ENCODE data around the gene ZBTB42.

The ZBTB42 gene

DNA sequence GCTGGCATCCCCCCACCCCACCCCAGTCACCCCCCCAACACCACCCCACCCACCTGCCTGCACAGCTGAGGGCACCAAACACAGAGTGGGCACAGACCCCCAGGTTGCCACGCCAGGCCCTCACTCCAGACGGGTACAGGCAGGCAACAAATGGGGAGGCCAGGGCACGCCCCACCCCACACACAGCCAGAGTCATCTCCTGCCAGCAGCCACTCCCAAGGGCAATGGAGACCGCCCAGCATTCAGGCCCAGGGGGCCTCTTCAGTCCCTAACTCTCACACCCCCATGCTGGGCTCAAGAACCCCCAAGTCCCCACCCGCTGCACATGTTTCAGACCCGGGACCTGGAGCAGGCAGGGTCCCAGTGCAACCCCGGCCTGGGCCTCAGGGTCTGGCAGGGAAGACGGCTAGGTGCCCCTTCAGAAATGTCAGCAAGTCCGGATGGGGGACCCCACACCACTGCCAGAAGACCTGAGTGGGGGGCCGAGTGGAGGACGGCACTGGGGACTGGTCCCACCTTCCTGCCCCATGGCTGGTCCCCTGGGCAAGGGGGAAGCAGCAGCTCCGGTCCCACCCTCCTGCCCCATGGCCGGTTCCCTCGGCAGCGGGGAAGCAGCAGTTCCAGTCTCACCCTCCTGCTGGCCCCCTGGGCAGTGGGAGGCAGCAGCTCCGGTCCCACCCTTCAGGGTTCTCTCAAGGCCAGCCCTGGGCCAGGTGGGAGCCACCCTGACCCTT, 17.2 kb upstream of the ZBTB42 start:
- TF ChIP-seq, protein P1, sequence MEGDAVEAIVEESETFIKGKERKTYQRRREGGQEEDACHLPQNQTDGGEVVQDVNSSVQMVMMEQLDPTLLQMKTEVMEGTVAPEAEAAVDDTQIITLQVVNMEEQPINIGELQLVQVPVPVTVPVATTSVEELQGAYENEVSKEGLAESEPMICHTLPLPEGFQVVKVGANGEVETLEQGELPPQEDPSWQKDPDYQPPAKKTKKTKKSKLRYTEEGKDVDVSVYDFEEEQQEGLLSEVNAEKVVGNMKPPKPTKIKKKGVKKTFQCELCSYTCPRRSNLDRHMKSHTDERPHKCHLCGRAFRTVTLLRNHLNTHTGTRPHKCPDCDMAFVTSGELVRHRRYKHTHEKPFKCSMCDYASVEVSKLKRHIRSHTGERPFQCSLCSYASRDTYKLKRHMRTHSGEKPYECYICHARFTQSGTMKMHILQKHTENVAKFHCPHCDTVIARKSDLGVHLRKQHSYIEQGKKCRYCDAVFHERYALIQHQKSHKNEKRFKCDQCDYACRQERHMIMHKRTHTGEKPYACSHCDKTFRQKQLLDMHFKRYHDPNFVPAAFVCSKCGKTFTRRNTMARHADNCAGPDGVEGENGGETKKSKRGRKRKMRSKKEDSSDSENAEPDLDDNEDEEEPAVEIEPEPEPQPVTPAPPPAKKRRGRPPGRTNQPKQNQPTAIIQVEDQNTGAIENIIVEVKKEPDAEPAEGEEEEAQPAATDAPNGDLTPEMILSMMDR (IDR thresholded peaks at IDR 0.05; ENCODE audit: borderline replicate concordance, control extremely low read depth, extremely low read depth, insufficient read depth, missing control alignments) = no peak
- no peak for DNase-seq (ENCODE audit: low spot score)
- in situ Hi-C loops (cut with MboI; ENCODE audit: low sequenced_read_pairs, unreplicated experiment) = no loop called here

DNA sequence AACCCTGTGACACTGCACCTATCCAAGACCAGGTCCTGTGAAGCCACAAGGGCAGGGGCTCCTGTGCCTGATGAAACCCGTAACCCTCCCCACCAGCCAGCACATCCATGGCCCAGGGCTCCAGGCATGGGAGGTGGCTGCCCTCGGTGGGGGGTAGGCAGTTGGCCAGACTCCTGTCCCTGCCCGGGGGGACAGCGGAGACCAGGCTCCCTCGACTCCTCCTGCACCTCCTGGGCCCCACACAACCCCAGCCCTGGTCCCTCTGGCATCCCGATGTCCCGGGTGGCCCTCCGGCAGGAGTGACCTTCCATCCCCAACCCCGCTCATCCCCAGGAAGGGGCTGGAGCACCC, 16.7 kb upstream of the ZBTB42 start:
- in situ Hi-C loops (cut with MboI; ENCODE audit: low sequenced_read_pairs, unreplicated experiment) = no loop called here
- TF ChIP-seq, protein P1 (IDR thresholded peaks at IDR 0.05; ENCODE audit: borderline replicate concordance, control extremely low read depth, extremely low read depth, insufficient read depth, missing control alignments) = no peak
- DNase-seq (ENCODE audit: low spot score) = no peak

DNA sequence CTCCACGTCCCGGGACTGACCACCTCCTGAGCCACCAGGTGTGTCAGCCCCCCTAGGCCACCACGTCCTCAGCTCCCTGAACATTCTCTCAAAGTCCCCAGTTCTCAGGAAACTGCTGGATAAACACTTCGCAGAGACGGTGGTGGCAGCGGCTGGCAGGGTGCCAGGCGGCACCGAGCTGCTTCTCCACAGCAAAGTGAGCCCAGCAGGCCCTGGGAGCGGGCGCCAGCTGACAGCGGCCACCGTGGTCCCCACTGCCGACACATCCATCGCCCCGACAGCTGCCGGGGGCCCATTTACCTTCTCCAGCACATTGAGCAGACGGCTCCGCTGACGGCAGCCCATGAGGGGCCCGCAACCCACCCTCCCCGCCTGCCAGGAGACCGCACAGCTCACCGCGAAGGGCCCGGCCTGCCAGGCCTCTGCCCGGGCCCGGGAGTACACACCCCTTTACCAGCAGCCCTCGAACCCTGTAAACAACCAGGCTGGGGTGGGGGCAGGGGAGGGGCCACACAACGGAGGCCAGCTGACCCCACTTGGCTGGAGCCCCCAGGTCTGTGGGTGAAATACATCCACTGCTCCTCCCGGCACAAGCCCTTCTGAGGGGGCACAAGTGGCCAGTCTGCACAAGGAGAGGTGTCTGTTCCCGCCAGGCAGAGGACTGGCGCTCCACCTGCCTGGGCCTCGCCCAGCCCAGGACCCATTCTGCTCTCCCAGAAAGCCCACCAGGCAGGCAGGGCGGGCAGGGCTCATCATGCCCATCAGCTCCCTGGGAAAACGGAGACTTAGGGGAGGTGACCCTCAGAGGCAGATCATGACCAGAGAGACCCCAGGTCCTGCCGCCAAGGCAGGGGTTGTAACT, 15.8 kb upstream of the ZBTB42 start:
- in situ Hi-C loops (cut with MboI; ENCODE audit: low sequenced_read_pairs, unreplicated experiment) = no loop called here
- TF ChIP-seq, protein P1 (IDR thresholded peaks at IDR 0.05; ENCODE audit: borderline replicate concordance, control extremely low read depth, extremely low read depth, insufficient read depth, missing control alignments) = no peak
- DNase-seq (ENCODE audit: low spot score) = no peak

DNA sequence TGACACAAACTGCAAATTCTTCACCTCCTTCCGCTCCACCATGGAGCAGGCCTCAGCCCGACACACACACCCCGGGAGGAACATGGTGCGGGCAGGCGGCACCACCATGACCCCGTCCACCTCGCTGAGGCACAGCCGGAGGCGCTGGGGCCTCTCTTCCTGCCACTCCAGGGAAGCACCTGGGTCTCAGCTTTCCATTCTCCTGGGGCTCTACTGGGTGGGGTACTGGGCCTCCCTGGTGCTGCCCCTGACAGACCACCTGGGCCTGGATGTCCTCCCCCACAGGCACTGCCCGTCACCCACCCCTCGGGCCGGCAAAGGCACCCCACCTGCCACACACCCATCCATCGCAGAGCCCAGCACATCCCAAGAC, 15.2 kb upstream of the ZBTB42 start:
- no peak for DNase-seq (ENCODE audit: low spot score)
- in situ Hi-C loops (cut with MboI; ENCODE audit: low sequenced_read_pairs, unreplicated experiment) = no loop called here
- TF ChIP-seq, protein P1 (IDR thresholded peaks at IDR 0.05; ENCODE audit: borderline replicate concordance, control extremely low read depth, extremely low read depth, insufficient read depth, missing control alignments) = no peak

DNA sequence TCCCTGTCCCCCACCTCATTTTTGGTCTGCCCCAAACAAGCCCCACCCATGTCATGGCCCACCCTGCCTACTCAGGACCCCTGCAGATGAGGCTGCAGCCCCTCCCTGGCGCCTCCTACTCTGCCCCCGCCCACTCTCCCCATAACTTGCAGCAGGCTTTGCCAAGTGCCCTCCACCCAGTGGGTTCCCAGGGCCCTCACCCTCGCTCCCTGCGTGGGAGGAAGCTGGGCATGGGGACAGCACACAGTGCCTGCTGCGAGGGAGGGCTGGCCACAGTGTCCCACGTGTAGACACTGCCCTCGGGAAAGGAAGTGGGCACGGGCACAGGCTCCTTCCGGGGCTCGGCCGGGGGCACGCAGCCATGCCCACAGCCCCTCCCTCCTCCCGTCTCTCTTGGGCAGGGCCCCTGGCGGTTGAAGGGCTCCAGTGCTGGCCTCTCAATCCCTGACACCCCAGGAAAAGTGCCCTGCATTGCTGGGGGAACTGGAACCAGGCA, 14.8 kb upstream of the ZBTB42 start:
- DNase-seq (ENCODE audit: low spot score) = no peak
- TF ChIP-seq, protein P1 (IDR thresholded peaks at IDR 0.05; ENCODE audit: borderline replicate concordance, control extremely low read depth, extremely low read depth, insufficient read depth, missing control alignments) = no peak
- in situ Hi-C loops (cut with MboI; ENCODE audit: low sequenced_read_pairs, unreplicated experiment) = no loop called here

DNA sequence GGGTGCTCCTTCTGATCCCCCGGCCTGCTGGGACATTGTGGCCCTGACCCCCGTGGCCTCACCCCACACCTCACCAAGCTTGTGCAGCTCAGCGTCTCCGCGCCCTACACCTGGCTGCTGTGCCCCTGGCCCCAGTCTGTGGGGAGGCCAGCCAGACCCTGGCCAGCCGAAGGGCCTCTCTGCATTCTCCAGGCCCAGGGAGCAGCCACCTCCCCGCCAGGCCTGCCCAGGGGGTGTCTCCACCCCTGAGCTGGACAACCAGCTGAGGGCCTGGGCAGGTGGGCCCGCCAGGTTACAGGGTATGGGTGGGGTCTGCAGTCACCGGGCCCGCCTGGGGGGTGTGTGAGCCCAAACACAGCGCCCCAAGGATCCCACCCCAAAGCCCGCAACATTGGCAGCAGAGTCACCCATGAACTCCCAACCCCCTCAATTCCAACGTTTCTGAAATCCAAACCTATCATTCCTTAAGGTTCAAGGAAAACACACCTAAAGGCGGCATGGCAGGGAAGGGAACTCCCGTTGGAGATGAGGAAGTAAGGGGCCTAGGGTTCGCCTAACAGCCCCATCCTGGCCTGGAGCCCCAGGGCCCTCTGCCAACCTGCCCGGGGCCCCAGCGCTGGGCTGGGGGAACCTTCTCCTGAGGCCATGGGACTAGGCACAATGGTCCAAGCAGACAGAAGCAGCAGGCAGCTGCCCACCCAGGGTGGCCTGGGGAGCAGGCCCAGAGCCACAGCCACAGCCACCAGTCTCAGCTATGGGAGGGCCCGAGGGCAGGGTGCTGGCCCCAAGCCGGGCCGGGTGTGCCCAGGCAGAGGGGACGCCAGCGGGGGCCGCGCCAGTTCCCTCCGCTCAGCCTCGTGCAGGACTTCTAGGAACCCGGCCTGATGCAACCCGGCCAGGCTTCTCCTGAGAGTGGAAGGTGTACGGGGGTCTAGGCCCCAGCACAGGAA, 13.9 kb upstream of the ZBTB42 start:
- in situ Hi-C loops (cut with MboI; ENCODE audit: low sequenced_read_pairs, unreplicated experiment) = no loop called here
- no peak for DNase-seq (ENCODE audit: low spot score)
- TF ChIP-seq, protein P1 (IDR thresholded peaks at IDR 0.05; ENCODE audit: borderline replicate concordance, control extremely low read depth, extremely low read depth, insufficient read depth, missing control alignments) = no peak
